Kidney epithelial cell (primary cell): ENCODE data around the gene NDUFS7. TPM values are rescaled to one million over a fixed set of nuclear protein-coding genes. Genes with fewer than 3 reads are reported as not detected.

Experiments used
- DNase-seq: peaks from one replicate; pipeline ENCODE4 v3.0.0-alpha.2; 2010; ENCODE audit warnings: low read depth
- H3K27me3 ChIP-seq: 2 replicates; pipeline ENCODE4 v1.6.0; 2011; ENCODE audit warnings: low read length; ENCODE audit not compliant: control insufficient read depth, insufficient read depth
- H3K36me3 ChIP-seq: 2 replicates; pipeline ENCODE4 v1.5.1; 2011; ENCODE audit warnings: low read length; ENCODE audit not compliant: control insufficient read depth, insufficient read depth
- H3K4me3 ChIP-seq: 2 replicates; pipeline ENCODE4 v1.5.1; 2011; ENCODE audit warnings: low read depth, mild to moderate bottlenecking, control low read depth, low read length
- CTCF ChIP-seq: IDR thresholded peaks from 2 replicates; pipeline ENCODE4 v1.5.1; 2011; ENCODE audit warnings: mild to moderate bottlenecking, moderate library complexity, low read length, control low read depth, inconsistent platforms; ENCODE audit not compliant: insufficient read depth, poor library complexity, severe bottlenecking
- total RNA-seq: library from RNA; depleted of rRNA; stranded (reverse); fragments of >200 nt; gene quantifications from 2 replicates; pipeline ENCODE4 v1.2.3, GENCODE V29; 2015

The NDUFS7 gene
- total RNA-seq, 1 donor from 2014 or later: 189 TPM

GRCh38 chr19:1392939-1393530 is 9.3 kb downstream of the NDUFS7 start:
- no peak for DNase-seq
- Histone ChIP-seq H3K4me3 (no peak overlapping the region), H3K27me3 (no peaks in the 10 kb centered on the region), H3K36me3 (no peaks in the 10 kb centered on the region)
- TF ChIP-seq CTCF: no peak

DNA sequence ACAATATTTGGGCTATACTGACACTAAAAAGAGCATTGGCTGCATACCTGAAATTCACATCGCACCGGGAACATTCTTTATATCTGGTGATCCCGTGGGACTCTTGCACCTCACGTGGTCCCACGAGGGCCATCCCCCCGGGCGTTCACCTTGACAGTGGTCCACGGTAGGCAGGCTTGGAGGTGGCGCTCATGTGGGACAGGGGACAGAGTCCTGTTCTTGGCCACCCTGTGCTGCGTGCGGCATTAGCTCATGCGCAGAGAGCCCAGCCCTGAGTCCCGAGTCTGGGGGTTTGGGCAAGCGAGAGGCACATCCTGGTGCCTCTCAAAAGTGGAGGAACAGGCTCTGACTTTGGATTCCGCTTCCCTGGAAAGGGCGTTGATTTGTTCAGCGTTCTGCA is 10.1 kb downstream of the NDUFS7 start:
- no peak for DNase-seq
- no peak for TF ChIP-seq CTCF
- Histone ChIP-seq H3K27me3 (no peaks in the 10 kb centered on the region), H3K4me3 (no peak overlapping the region), H3K36me3 (no peaks in the 10 kb centered on the region)

- no peak for DNase-seq
- Histone ChIP-seq H3K27me3 (no peaks in the 10 kb centered on the region), H3K36me3 (no peaks in the 10 kb centered on the region), H3K4me3 (no peak overlapping the region)
- TF ChIP-seq CTCF: no peak
These were observed 10.8 kb downstream of the NDUFS7 start for GRCh38 chr19:1394252-1395193.

DNA sequence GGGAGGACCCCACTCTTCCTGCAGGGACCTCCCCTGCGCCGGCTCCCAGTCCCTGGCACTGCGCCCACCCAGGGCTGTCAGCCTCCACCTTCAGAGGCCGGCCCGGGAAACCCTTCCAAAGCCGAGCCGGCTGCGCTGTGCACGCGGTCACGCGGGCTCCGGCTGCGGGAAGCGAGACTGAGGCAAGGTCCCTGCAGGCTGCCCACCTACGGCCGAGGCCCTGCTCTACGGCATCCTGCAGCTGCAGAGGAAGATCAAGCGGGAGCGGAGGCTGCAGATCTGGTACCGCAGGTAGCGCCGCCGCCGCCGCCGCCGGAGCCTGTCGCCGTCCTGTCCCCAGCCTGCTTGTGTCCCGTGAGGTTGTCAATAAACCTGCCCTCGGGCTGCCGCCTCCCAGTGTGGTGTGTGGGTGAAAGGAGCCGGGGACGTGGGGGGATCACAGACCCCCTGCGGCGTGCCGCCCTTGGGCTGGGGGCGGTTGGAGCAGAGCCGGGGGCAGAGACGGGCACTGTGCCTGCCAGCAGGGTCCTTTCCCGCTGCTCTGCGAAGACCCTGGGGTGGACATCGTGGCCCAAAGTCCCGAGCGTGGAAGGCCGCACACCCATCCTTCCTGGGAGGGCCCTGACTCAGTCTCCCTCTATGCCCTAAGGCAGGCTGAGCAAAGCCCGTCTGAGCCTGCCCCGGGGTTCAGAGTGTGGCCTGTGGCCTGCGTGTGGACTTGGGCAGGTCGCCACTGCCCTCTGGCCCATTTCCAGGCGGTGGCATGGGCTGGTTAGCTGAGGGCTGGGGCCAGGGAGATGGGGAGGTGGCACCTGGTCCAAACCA is 11.7 kb downstream of the NDUFS7 start:
- TF ChIP-seq CTCF: no peak
- H3K4me3 ChIP-seq: no peak overlapping the region

DNA sequence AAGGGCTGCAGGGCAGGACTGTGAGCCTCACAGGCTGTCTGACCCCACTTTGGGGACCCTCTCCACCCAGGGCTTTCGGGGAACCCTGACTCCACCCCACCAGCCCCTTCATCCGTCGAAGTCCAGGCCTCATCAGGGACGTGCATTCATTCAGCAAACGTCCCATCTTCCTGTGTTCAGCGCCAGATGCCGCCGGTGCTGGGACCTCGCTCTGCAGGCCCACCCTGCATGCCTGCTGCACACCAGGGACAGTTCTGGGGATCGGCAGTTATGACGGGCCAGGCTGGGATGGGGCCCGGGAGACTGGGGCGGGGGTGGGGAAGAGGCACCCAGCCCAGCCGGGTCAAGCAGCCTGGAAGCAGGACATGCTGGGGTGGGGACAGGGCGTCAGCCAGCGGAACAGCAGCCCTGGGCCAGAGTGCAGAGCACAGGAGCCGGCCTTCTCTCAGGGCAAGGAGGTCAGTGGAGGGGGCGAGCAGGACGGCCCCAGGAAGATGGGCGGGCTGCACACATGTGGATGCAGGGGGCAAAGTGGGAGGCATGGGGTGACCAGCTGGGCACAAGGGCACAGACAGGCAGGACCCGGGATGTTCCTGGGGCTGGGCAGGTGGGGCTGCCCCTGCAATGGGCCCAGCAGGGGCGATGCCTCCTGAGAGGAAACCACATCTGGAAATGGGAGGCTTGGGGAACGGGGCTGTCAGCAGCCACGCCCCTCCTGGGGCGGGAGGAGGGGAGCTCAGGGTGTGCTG is 12.5 kb downstream of the NDUFS7 start:
- no peak for TF ChIP-seq CTCF
- DNase-seq: no peak

More for the DNA sequence above, 11.7 kb downstream of the NDUFS7 start:
- no peaks in the 10 kb centered on the region for H3K36me3 ChIP-seq
- DNase-seq: no peak
- no peaks in the 10 kb centered on the region for H3K27me3 ChIP-seq

More for the DNA sequence above, 12.5 kb downstream of the NDUFS7 start:
- H3K27me3 ChIP-seq: no peaks in the 10 kb centered on the region
- H3K36me3 ChIP-seq: no peaks in the 10 kb centered on the region
- no peak overlapping the region for H3K4me3 ChIP-seq
